ENCODE data around the gene DGCR6L. TPM values are rescaled to one million over a fixed set of nuclear protein-coding genes. Genes with fewer than 3 reads are reported as not detected.

Gene DGCR6L
- total and polyA plus RNA-seq, 10 of the 15 experiments (the other 5 are each of a cell fraction or from before 2014, with no cell fraction given) = 1.6 to 62.8 (median 22.6) TPM

GRCh38 chr22:20272174-20272573, 47.7 kb downstream of the DGCR6L start:
- H3K9ac ChIP-seq (ENCODE audit: control insufficient read depth, insufficient read depth, low read length) = no peak overlapping the region
- POLR2A ChIA-PET = no interaction called here
- in situ Hi-C loops (cut with MboI) (no loop called here), intact Hi-C loops (cut with micrococcal nuclease; ENCODE audit: unreplicated experiment) (no loop called here)
- WGBS (ENCODE audit: insufficient coverage, insufficient replicate concordance, low lambda C conversion rate, missing lambda C conversion rate) = 25% methylated on average over 9 of the region's 9 CpGs
- no peaks in the 10 kb centered on the region for H3K4me1 ChIP-seq (ENCODE audit: control insufficient read depth, insufficient read depth, low read length)
- BruUV-seq (replicated peaks) = no TSS peak
- FAIRE-seq = no peak
- RAD21 ChIA-PET (ENCODE audit: unreplicated experiment) = no interaction called here
- no peak for ATAC-seq
- no peaks in the 10 kb centered on the region for H3K79me2 ChIP-seq (ENCODE audit: control insufficient read depth, insufficient read depth, low read length)
- no peaks in the 10 kb centered on the region; a peak in 1 of 4 replicates for H3K27me3 ChIP-seq (replicated peaks in 1 of 2; ENCODE audit: control insufficient read depth in 2 of 2, insufficient read depth in 2 of 2, low read length in 1 of 2)
- no peaks in the 10 kb centered on the region for H3K36me3 ChIP-seq (ENCODE audit: control insufficient read depth in 2 of 2, insufficient read depth in 2 of 2, low read length in 1 of 2)
- no peaks in the 10 kb centered on the region for H4K20me1 ChIP-seq (ENCODE audit: control insufficient read depth, insufficient read depth)
- CTCF ChIA-PET = no interaction called here
- DNase-seq (ENCODE audit: low read depth, low spot score) = no peak
- no peaks in the 10 kb centered on the region for H3K9me3 ChIP-seq (replicated peaks; ENCODE audit: control insufficient read depth, insufficient read depth, low read length)
- H3K4me2 ChIP-seq (ENCODE audit: control insufficient read depth, insufficient read depth) = no peak overlapping the region
- H3K4me3 ChIP-seq = no peak overlapping the region
- H3K27ac ChIP-seq (ENCODE audit: control insufficient read depth, insufficient read depth) = no peak overlapping the region
- no peak for TF ChIP-seq BCL11A (IDR thresholded peaks at IDR 0.05; ENCODE audit: low read depth, low read length)
- TF ChIP-seq, protein P1, sequence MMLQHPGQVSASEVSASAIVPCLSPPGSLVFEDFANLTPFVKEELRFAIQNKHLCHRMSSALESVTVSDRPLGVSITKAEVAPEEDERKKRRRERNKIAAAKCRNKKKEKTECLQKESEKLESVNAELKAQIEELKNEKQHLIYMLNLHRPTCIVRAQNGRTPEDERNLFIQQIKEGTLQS (IDR thresholded peaks at IDR 0.05; ENCODE audit: borderline replicate concordance, extremely low read depth, low read depth, low read length) = no peak
- no peak for TF ChIP-seq PBX3 (IDR thresholded peaks at IDR 0.05; ENCODE audit: insufficient replicate concordance, low read depth, low read length)
- no peak overlapping the region for H2AFZ ChIP-seq (ENCODE audit: control insufficient read depth, low read depth, low read length)
- SMC1A ChIA-PET (ENCODE audit: uncharacterized antibody, unreplicated experiment) = no interaction called here

GRCh38 chr22:20271114-20271994, 48.5 kb downstream of the DGCR6L start:
- H4K20me1 ChIP-seq (ENCODE audit: control insufficient read depth, insufficient read depth) = no peaks in the 10 kb centered on the region
- 11% methylated on average over 12 of the region's 14 CpGs for WGBS (ENCODE audit: insufficient coverage, insufficient replicate concordance, low lambda C conversion rate, missing lambda C conversion rate)
- CTCF ChIA-PET = no interaction called here
- no peak for TF ChIP-seq EGR1 (IDR thresholded peaks at IDR 0.05; ENCODE audit: borderline replicate concordance in 1 of 2, low read depth in 2 of 2, low read length in 2 of 2)
- TF ChIP-seq NBN (IDR thresholded peaks at IDR 0.05) = no peak
- TF ChIP-seq, protein P2, sequence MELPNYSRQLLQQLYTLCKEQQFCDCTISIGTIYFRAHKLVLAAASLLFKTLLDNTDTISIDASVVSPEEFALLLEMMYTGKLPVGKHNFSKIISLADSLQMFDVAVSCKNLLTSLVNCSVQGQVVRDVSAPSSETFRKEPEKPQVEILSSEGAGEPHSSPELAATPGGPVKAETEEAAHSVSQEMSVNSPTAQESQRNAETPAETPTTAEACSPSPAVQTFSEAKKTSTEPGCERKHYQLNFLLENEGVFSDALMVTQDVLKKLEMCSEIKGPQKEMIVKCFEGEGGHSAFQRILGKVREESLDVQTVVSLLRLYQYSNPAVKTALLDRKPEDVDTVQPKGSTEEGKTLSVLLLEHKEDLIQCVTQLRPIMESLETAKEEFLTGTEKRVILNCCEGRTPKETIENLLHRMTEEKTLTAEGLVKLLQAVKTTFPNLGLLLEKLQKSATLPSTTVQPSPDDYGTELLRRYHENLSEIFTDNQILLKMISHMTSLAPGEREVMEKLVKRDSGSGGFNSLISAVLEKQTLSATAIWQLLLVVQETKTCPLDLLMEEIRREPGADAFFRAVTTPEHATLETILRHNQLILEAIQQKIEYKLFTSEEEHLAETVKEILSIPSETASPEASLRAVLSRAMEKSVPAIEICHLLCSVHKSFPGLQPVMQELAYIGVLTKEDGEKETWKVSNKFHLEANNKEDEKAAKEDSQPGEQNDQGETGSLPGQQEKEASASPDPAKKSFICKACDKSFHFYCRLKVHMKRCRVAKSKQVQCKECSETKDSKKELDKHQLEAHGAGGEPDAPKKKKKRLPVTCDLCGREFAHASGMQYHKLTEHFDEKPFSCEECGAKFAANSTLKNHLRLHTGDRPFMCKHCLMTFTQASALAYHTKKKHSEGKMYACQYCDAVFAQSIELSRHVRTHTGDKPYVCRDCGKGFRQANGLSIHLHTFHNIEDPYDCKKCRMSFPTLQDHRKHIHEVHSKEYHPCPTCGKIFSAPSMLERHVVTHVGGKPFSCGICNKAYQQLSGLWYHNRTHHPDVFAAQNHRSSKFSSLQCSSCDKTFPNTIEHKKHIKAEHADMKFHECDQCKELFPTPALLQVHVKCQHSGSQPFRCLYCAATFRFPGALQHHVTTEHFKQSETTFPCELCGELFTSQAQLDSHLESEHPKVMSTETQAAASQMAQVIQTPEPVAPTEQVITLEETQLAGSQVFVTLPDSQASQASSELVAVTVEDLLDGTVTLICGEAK (IDR thresholded peaks at IDR 0.05; ENCODE audit: borderline replicate concordance) = no peak
- no peak for TF ChIP-seq CTCF (IDR thresholded peaks at IDR 0.05 in 2 of 3, conservative IDR thresholded peaks at IDR 0.05 in 1 of 3; ENCODE audit: control insufficient read depth in 2 of 3, extremely low read depth in 1 of 3, insufficient read depth in 1 of 3, low read depth in 3 of 3, low read length in 3 of 3)

More at GRCh38 chr22:20271114-20271994, 48.5 kb downstream of the DGCR6L start:
- ATAC-seq (no peak), DNase-seq (ENCODE audit: low read depth, low spot score) (no peak), FAIRE-seq (no peak)
- Histone ChIP-seq H3K9me3 (replicated peaks; ENCODE audit: control insufficient read depth, insufficient read depth, low read length) (no peaks in the 10 kb centered on the region), H3K36me3 (ENCODE audit: control insufficient read depth in 2 of 2, insufficient read depth in 2 of 2, low read length in 1 of 2) (no peaks in the 10 kb centered on the region), H3K4me1 (ENCODE audit: control insufficient read depth, insufficient read depth, low read length) (no peaks in the 10 kb centered on the region), H3K4me2 (ENCODE audit: control insufficient read depth, insufficient read depth) (no peak overlapping the region), H3K9ac (ENCODE audit: control insufficient read depth, insufficient read depth, low read length) (no peak overlapping the region), H2AFZ (ENCODE audit: control insufficient read depth, low read depth, low read length) (no peak overlapping the region), H3K27ac (ENCODE audit: control insufficient read depth, insufficient read depth) (no peak overlapping the region), H3K4me3 (no peak overlapping the region), H3K27me3 (replicated peaks in 1 of 2; ENCODE audit: control insufficient read depth in 2 of 2, insufficient read depth in 2 of 2, low read length in 1 of 2) (no peaks in the 10 kb centered on the region; a peak in 1 of 4 replicates), H3K79me2 (ENCODE audit: control insufficient read depth, insufficient read depth, low read length) (no peaks in the 10 kb centered on the region)
- BruUV-seq (replicated peaks) = no TSS peak
- in situ Hi-C loops (cut with MboI) (no loop called here), intact Hi-C loops (cut with micrococcal nuclease; ENCODE audit: unreplicated experiment) (no loop called here)
- RAD21 ChIA-PET (ENCODE audit: unreplicated experiment) = interaction anchor here (1.0 kb wide), 1 partner anchor 1304 kb away, joined by 4 read pairs; no protein-coding TSS in a partner anchor
- POLR2A ChIA-PET = no interaction called here
- SMC1A ChIA-PET (ENCODE audit: uncharacterized antibody, unreplicated experiment) = no interaction called here

All from GM12878 (cell line).